ENCODE measurements around the gene SCAPER.
"Not testable (repeated sequence)": the region's sequence is repeated elsewhere in the genome, so short reads cannot be mapped to it uniquely, and the experiment has no call there.

The SCAPER gene

GRCh38 chr15:76904461-76905012 lies 603 bp downstream of the SCAPER start:
- DNase-seq (ENCODE audit: low read depth in 2 of 2) = peak in 1 of 2 donors; percentile 4

GRCh38 chr15:76903251-76903681 lies 1.9 kb downstream of the SCAPER start:
- DNase-seq (ENCODE audit: low read depth in 2 of 2) = no peak

GRCh38 chr15:76901965-76902364 lies 3.2 kb downstream of the SCAPER start:
- DNase-seq (ENCODE audit: low read depth in 2 of 2) = no peak

GRCh38 chr15:76899931-76900310 lies 5.2 kb downstream of the SCAPER start:
- DNase-seq (ENCODE audit: low read depth in 2 of 2) = not testable (repeated sequence)

GRCh38 chr15:76899176-76899930 lies 5.8 kb downstream of the SCAPER start:
- DNase-seq (ENCODE audit: low read depth in 2 of 2) = not testable (repeated sequence)

- no peak for DNase-seq (ENCODE audit: low read depth in 2 of 2)
Observed at GRCh38 chr15:76898102-76898501, 7.0 kb downstream of the SCAPER start.

GRCh38 chr15:76894174-76894573 lies 11.0 kb downstream of the SCAPER start:
- DNase-seq (ENCODE audit: low read depth in 2 of 2) = no peak

- not testable (repeated sequence) for DNase-seq (ENCODE audit: low read depth in 2 of 2)
Observed at GRCh38 chr15:76892836-76893235, 12.3 kb downstream of the SCAPER start.

GRCh38 chr15:76887280-76888141 lies 17.6 kb downstream of the SCAPER start:
- not testable (repeated sequence) for DNase-seq (ENCODE audit: low read depth in 2 of 2)

GRCh38 chr15:76885212-76885611 lies 19.9 kb downstream of the SCAPER start:
- no peak for DNase-seq (ENCODE audit: low read depth in 2 of 2)

- DNase-seq (ENCODE audit: low read depth in 2 of 2) = no peak
Observed at GRCh38 chr15:76875911-76876310, 29.2 kb downstream of the SCAPER start.

- not testable (repeated sequence) for DNase-seq (ENCODE audit: low read depth in 2 of 2)
Observed at GRCh38 chr15:76873066-76873465, 32.1 kb downstream of the SCAPER start.

GRCh38 chr15:76871930-76872329 lies 33.2 kb downstream of the SCAPER start:
- no peak for DNase-seq (ENCODE audit: low read depth in 2 of 2)

GRCh38 chr15:76868740-76869139 lies 36.4 kb downstream of the SCAPER start:
- no peak for DNase-seq (ENCODE audit: low read depth in 2 of 2)

- no peak for DNase-seq (ENCODE audit: low read depth in 2 of 2)
Observed at GRCh38 chr15:76866716-76867321, 38.3 kb downstream of the SCAPER start.

- DNase-seq (ENCODE audit: low read depth in 2 of 2) = no peak
Observed at GRCh38 chr15:76866008-76866407, 39.1 kb downstream of the SCAPER start.

GRCh38 chr15:76865548-76865991 lies 39.6 kb downstream of the SCAPER start:
- DNase-seq (ENCODE audit: low read depth in 2 of 2) = no peak

GRCh38 chr15:76864586-76864985 lies 40.6 kb downstream of the SCAPER start:
- DNase-seq (ENCODE audit: low read depth in 2 of 2) = no peak

- no peak for DNase-seq (ENCODE audit: low read depth in 2 of 2)
Observed at GRCh38 chr15:76863693-76864092, 41.4 kb downstream of the SCAPER start.

- DNase-seq (ENCODE audit: low read depth in 2 of 2) = no peak
Observed at GRCh38 chr15:76863123-76863522, 42.0 kb downstream of the SCAPER start.

GRCh38 chr15:76861815-76862397 lies 43.2 kb downstream of the SCAPER start:
- DNase-seq (ENCODE audit: low read depth in 2 of 2) = no peak

- DNase-seq (ENCODE audit: low read depth in 2 of 2) = no peak
Observed at GRCh38 chr15:76860201-76860600, 44.9 kb downstream of the SCAPER start.
